Type B pancreatic cell (in vitro differentiated cells): ENCODE data around the gene SDK1. TPM values are rescaled to one million over a fixed set of nuclear protein-coding genes. Genes with fewer than 3 reads are reported as not detected.

Experiments
- DNase-seq: peaks from one replicate; pipeline ENCODE4 v3.0.0; 2021; ENCODE audit warnings: mixed read lengths; ENCODE audit not compliant: unreplicated experiment; ENCODE audit errors: extremely low spot score
- H3K27ac Mint-ChIP-seq: 2 replicates; pipeline ENCODE4 v1.8.0; 2021; ENCODE audit warnings: mild to moderate bottlenecking, mixed read lengths
- H3K27me3 Mint-ChIP-seq: 2 replicates; pipeline ENCODE4 v1.8.0; 2021; ENCODE audit warnings: mixed read lengths
- H3K36me3 Mint-ChIP-seq: 2 replicates; pipeline ENCODE4 v1.8.0; 2021; ENCODE audit warnings: mixed read lengths
- H3K4me1 Mint-ChIP-seq: one replicate; pipeline ENCODE4 v1.8.0; 2021; ENCODE audit warnings: mixed read lengths; ENCODE audit not compliant: unreplicated experiment
- H3K4me3 Mint-ChIP-seq: 2 replicates; pipeline ENCODE4 v1.8.0; 2021; ENCODE audit warnings: mild to moderate bottlenecking, mixed read lengths
- H3K9me3 Mint-ChIP-seq: 2 replicates; pipeline ENCODE4 v1.8.0; 2021; ENCODE audit warnings: mixed read lengths
- CTCF ChIP-seq: fragments of 200-600 bp; sonication (generic); conservative IDR thresholded peaks from 2 replicates; pipeline ENCODE4 v1.5.0; 2021; ENCODE audit warnings: antibody characterized with exemption, mild to moderate bottlenecking
- total RNA-seq: library from RNA; stranded (reverse); gene quantifications from 2 replicates; pipeline ENCODE4 v1.2.1, GENCODE V29; 2021; ENCODE audit warnings: low replicate concordance

Gene SDK1
- total RNA-seq, 1 donor from 2014 or later = 26.1 TPM

- Mint-ChIP-seq H3K36me3 (peaks cover 3% of the 10 kb centered on the region), H3K4me1 (peaks cover 5% of the 10 kb centered on the region), H3K27ac (no peak overlapping the region), H3K4me3 (no peak overlapping the region), H3K27me3 (no peaks in the 10 kb centered on the region), H3K9me3 (no peaks in the 10 kb centered on the region)
- no peak for TF ChIP-seq CTCF
- DNase-seq = no peak
Measured at GRCh38 chr7:3437467-3437866, 136.4 kb downstream of the SDK1 start.

GRCh38 chr7:3438352-3438751, 137.3 kb downstream of the SDK1 start:
- no peaks in the 10 kb centered on the region for H3K27me3 Mint-ChIP-seq
- no peaks in the 10 kb centered on the region for H3K4me1 Mint-ChIP-seq
- no peak overlapping the region for H3K4me3 Mint-ChIP-seq
- no peak for TF ChIP-seq CTCF
- no peak overlapping the region for H3K27ac Mint-ChIP-seq
- DNase-seq = no peak
- H3K9me3 Mint-ChIP-seq = no peaks in the 10 kb centered on the region
- peaks cover 3% of the 10 kb centered on the region for H3K36me3 Mint-ChIP-seq

- no peak overlapping the region for H3K27ac Mint-ChIP-seq
Measured at GRCh38 chr7:3439333-3440030, 138.4 kb downstream of the SDK1 start.

GRCh38 chr7:3440509-3440908, 139.5 kb downstream of the SDK1 start:
- Mint-ChIP-seq H3K27me3 (no peaks in the 10 kb centered on the region), H3K4me1 (no peaks in the 10 kb centered on the region), H3K9me3 (peaks cover 9% of the 10 kb centered on the region), H3K36me3 (peaks cover 9% of the 10 kb centered on the region), H3K27ac (no peak overlapping the region), H3K4me3 (no peak overlapping the region)
- DNase-seq = no peak
- no peak for TF ChIP-seq CTCF

More at GRCh38 chr7:3439333-3440030, 138.4 kb downstream of the SDK1 start:
- peaks cover 6% of the 10 kb centered on the region for H3K9me3 Mint-ChIP-seq
- no peak for TF ChIP-seq CTCF
- peaks cover 8% of the 10 kb centered on the region for H3K36me3 Mint-ChIP-seq
- no peaks in the 10 kb centered on the region for H3K27me3 Mint-ChIP-seq
- H3K4me1 Mint-ChIP-seq = no peaks in the 10 kb centered on the region
- no peak overlapping the region for H3K4me3 Mint-ChIP-seq
- DNase-seq = no peak

- Mint-ChIP-seq H3K27ac (no peak overlapping the region), H3K4me3 (no peak overlapping the region), H3K36me3 (peaks cover 15% of the 10 kb centered on the region), H3K9me3 (peaks cover 16% of the 10 kb centered on the region), H3K27me3 (no peaks in the 10 kb centered on the region), H3K4me1 (no peaks in the 10 kb centered on the region)
- TF ChIP-seq CTCF = no peak
- no peak for DNase-seq
Measured at GRCh38 chr7:3443716-3444115, 142.7 kb downstream of the SDK1 start.
